Suprapubic skin (tissue), 4 donors: ENCODE measurements around the gene ORAI1.
"Not testable (repeated sequence)": the region's sequence is repeated elsewhere in the genome, so short reads cannot be mapped to it uniquely, and the experiment has no call there.

ENCODE experiments used
- CTCF ChIP-seq, 2 donors: fragments of 200-600 bp in 1 of 2; fragments of 450-650 bp in 1 of 2; sonication (generic) in 1 of 2; IDR thresholded peaks; one replicate each; pipeline ENCODE4 v1.5.1; 2016 to 2019; ENCODE audit warnings: antibody characterized with exemption in 2 of 2, mild to moderate bottlenecking in 1 of 2, moderate library complexity in 1 of 2
- EP300 ChIP-seq: sonication (generic); formaldehyde crosslinking; IDR thresholded peaks from one replicate; pipeline ENCODE4 v1.6.1; 2017; ENCODE audit warnings: antibody characterized with exemption
- POLR2A ChIP-seq, 2 donors: fragments of 450-650 bp; IDR thresholded peaks; one replicate each; pipeline ENCODE4 v1.6.1; 2017; ENCODE audit warnings: antibody characterized with exemption in 2 of 2, mild to moderate bottlenecking in 2 of 2, moderate library complexity in 2 of 2
- POLR2AphosphoS5 ChIP-seq, 3 donors: sonication (generic); formaldehyde crosslinking; IDR thresholded peaks; one replicate each; pipeline ENCODE4 v1.6.1; 2017; ENCODE audit warnings: antibody characterized with exemption in 3 of 3

- TF ChIP-seq CTCF (IDR thresholded peaks at IDR 0.05); EP300; POLR2A (IDR thresholded peaks at IDR 0.05); POLR2AphosphoS5 (IDR thresholded peaks at IDR 0.05): not testable (repeated sequence)
Measured at GRCh38 chr12:121679661-121680197, 53.4 kb downstream of the ORAI1 start.
